HepG2 (cell line): Measurements from ENCODE around the gene TP53BP2.

Experiments
- ATF2 ChIP-seq: sonication (generic); formaldehyde crosslinking; IDR thresholded peaks from 2 replicates; pipeline ENCODE4 v1.4.0; 2020; ENCODE audit warnings: missing genetic modification reagents
- CTCF ChIP-seq: sonication (generic); formaldehyde crosslinking; IDR thresholded peaks from 2 replicates; pipeline ENCODE4 v1.5.0; 2020; ENCODE audit warnings: mild to moderate bottlenecking, missing genetic modification reagents, moderate library complexity
- FIP1L1 ChIP-seq: fragments of 200-400 bp; formaldehyde crosslinking; IDR thresholded peaks from 2 replicates; pipeline ENCODE4 v1.6.1; 2018; ENCODE audit warnings: low read depth, mild to moderate bottlenecking, low read length, moderate library complexity, borderline replicate concordance; ENCODE audit not compliant: insufficient read depth
- HOXA7 ChIP-seq: sonication (generic); formaldehyde crosslinking; IDR thresholded peaks from 2 replicates; pipeline ENCODE4 v1.8.1; 2022; ENCODE audit warnings: mild to moderate bottlenecking, missing genetic modification reagents, moderate library complexity
- NFE2L1 ChIP-seq: sonication (generic); formaldehyde crosslinking; IDR thresholded peaks from 2 replicates; pipeline ENCODE4 v1.4.0; 2020; ENCODE audit warnings: missing genetic modification reagents, mild to moderate bottlenecking, borderline replicate concordance
- PBX3 ChIP-seq: sonication (generic); formaldehyde crosslinking; IDR thresholded peaks from 2 replicates; pipeline ENCODE4 v1.8.1; 2023; ENCODE audit warnings: missing genetic modification reagents, inconsistent platforms, borderline replicate concordance
- POGZ ChIP-seq: sonication (generic); formaldehyde crosslinking; IDR thresholded peaks from 2 replicates; pipeline ENCODE4 v1.4.0; 2020; ENCODE audit warnings: mild to moderate bottlenecking, missing genetic modification reagents
- RAD21 ChIP-seq: fragments of 450-650 bp; formaldehyde crosslinking; IDR thresholded peaks from 2 replicates; pipeline ENCODE4 v1.5.0; 2020; ENCODE audit warnings: mild to moderate bottlenecking
- RAD51 ChIP-seq: fragments of 450-650 bp; IDR thresholded peaks from 2 replicates; pipeline ENCODE4 v1.6.1; 2016; ENCODE audit warnings: borderline replicate concordance
- SMC3 ChIP-seq: IDR thresholded peaks from 2 replicates; pipeline ENCODE4 v1.6.1; 2011; ENCODE audit warnings: low read length, improper control_type of control experiment
- XRCC5 ChIP-seq: fragments of 200-400 bp; formaldehyde crosslinking; optimal IDR thresholded peaks from 2 replicates; pipeline ENCODE3; 2017; ENCODE audit warnings: mild to moderate bottlenecking, low read length
- ZBTB33 ChIP-seq: sonication (generic); formaldehyde crosslinking; IDR thresholded peaks from 2 replicates; pipeline ENCODE4 v1.4.0; 2020; ENCODE audit warnings: missing genetic modification reagents
- ZBTB4 ChIP-seq: sonication (generic); formaldehyde crosslinking; IDR thresholded peaks from 2 replicates; pipeline ENCODE4 v1.4.0; 2020; ENCODE audit warnings: missing genetic modification reagents, mild to moderate bottlenecking, borderline replicate concordance
- ZNF841 ChIP-seq: sonication (generic); formaldehyde crosslinking; IDR thresholded peaks from 2 replicates; pipeline ENCODE4 v1.8.1; 2023; ENCODE audit warnings: missing genetic modification reagents, borderline replicate concordance

GRCh38 chr1:223750730-223751570, 94.8 kb downstream of the TP53BP2 start:
- TF ChIP-seq HOXA7 (CRISPR knock-in tag) (no peak), RAD51 (no peak), NFE2L1 (CRISPR knock-in tag) (no peak), ZNF841 (CRISPR knock-in tag) (no peak), FIP1L1 (no peak), ZBTB33 (no peak), POGZ (CRISPR knock-in tag) (no peak), ATF2 (CRISPR knock-in tag) (no peak), ZBTB4 (no peak), RAD21 (no peak), SMC3 (no peak), PBX3 (CRISPR knock-in tag) (no peak), CTCF (no peak), XRCC5 (peak; percentile 39)
